NCI-H748 treated with DMSO at 0.1 percent for 48 hours (cell line): ENCODE data around the gene BNIP5.
A peak's percentile ranks its signal among the peaks of the same experiment; 100 is the strongest.

Experiments
- DNase-seq: peaks from one replicate; lab custom pipeline; 2025; lab: John Stamatoyannopoulos, UW

Gene BNIP5

GRCh38 chr6:36322591-36322990, 14.1 kb downstream of the BNIP5 start:
- DNase-seq: no peak

GRCh38 chr6:36320475-36320874, 16.2 kb downstream of the BNIP5 start:
- DNase-seq: peak; percentile 87

GRCh38 chr6:36319821-36320220, 16.9 kb downstream of the BNIP5 start:
- no peak for DNase-seq

GRCh38 chr6:36319436-36319762, 17.3 kb downstream of the BNIP5 start:
- DNase-seq: peak; percentile 94

- no peak for DNase-seq
Measured at GRCh38 chr6:36318690-36319435, 17.8 kb downstream of the BNIP5 start.

GRCh38 chr6:36317623-36318022, 19.1 kb downstream of the BNIP5 start:
- no peak for DNase-seq

GRCh38 chr6:36315921-36316320, 20.8 kb downstream of the BNIP5 start:
- no peak for DNase-seq

GRCh38 chr6:36314221-36315014, 22.3 kb downstream of the BNIP5 start:
- DNase-seq: peak; percentile 8

GRCh38 chr6:36313649-36313936, 23.1 kb downstream of the BNIP5 start:
- no peak for DNase-seq

GRCh38 chr6:36312854-36313648, 23.6 kb downstream of the BNIP5 start:
- no peak for DNase-seq

GRCh38 chr6:36309900-36310299, 26.8 kb downstream of the BNIP5 start:
- DNase-seq: no peak

GRCh38 chr6:36309203-36309602, 27.5 kb downstream of the BNIP5 start:
- no peak for DNase-seq

GRCh38 chr6:36308514-36308913, 28.2 kb downstream of the BNIP5 start:
- DNase-seq: no peak

- no peak for DNase-seq
Measured at GRCh38 chr6:36306375-36306774, 30.3 kb downstream of the BNIP5 start.

- DNase-seq: no peak
Measured at GRCh38 chr6:36305885-36306284, 30.8 kb downstream of the BNIP5 start.

GRCh38 chr6:36302227-36302976, 34.3 kb downstream of the BNIP5 start:
- peak; percentile 72 for DNase-seq

GRCh38 chr6:36301781-36302180, 34.9 kb downstream of the BNIP5 start:
- no peak for DNase-seq

- DNase-seq: no peak
Measured at GRCh38 chr6:36301085-36301658, 35.5 kb downstream of the BNIP5 start.

GRCh38 chr6:36298027-36298426, 38.7 kb downstream of the BNIP5 start:
- DNase-seq: no peak

GRCh38 chr6:36297511-36297910, 39.2 kb downstream of the BNIP5 start:
- no peak for DNase-seq

- no peak for DNase-seq
Measured at GRCh38 chr6:36297051-36297450, 39.6 kb downstream of the BNIP5 start.

- no peak for DNase-seq
Measured at GRCh38 chr6:36296240-36296639, 40.4 kb downstream of the BNIP5 start.
